NCI-H1436 (cell line): ENCODE results near the gene CACNB2.

ENCODE experiments used
- DNase-seq: peaks from one replicate; lab custom pipeline; 2025; lab: John Stamatoyannopoulos, UW

CACNB2 gene

GRCh38 chr10:18140149-18140956 lies at the start of gene CACNB2:
Gene CACNB2 (plus strand): TSS chr10:18140424.
- no peak for DNase-seq

GRCh38 chr10:18094332-18094731 lies 45.9 kb upstream of the CACNB2 start:
- DNase-seq, result no peak

DNA sequence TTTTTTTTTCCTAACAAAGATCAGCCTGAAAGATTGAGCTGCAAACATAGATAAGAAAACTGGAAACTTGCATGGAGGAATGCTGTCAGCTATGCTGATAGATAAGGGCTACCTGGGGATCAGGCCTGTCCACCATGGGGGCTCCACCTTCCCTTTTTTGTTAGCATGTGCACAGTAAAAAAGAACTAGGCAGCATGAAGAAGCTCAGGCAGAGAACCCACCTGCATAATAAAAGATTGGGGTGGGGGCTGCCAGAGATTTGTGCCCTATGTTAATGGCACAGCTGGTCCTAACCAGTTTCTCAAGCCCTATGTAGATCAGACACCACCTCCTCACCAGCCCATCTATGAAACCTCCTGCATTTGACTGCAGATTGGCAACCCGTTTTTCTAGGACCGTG lies 45.4 kb upstream of the CACNB2 start:
- DNase-seq, result no peak

DNA sequence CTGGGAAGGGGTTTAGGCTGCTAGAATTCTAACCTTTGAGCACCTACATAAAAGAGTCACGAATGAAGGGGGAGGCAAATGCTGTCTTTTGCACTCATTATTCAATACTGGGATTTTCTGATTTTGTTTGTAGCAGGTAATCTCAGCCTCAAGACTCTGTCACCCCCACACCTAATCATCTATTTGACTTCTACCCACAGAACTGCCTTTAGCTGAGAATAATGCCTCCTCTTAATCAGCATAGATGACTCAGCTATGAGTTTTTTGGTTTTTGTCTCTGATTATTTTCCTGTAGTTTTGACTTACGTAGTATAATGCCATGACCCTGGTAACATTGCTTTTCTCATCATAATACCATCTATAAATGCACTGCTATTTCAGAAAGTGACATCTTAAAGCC lies 42.7 kb upstream of the CACNB2 start:
- DNase-seq, result no peak

GRCh38 chr10:18098201-18098600 lies 42.0 kb upstream of the CACNB2 start:
- DNase-seq, result no peak

DNA sequence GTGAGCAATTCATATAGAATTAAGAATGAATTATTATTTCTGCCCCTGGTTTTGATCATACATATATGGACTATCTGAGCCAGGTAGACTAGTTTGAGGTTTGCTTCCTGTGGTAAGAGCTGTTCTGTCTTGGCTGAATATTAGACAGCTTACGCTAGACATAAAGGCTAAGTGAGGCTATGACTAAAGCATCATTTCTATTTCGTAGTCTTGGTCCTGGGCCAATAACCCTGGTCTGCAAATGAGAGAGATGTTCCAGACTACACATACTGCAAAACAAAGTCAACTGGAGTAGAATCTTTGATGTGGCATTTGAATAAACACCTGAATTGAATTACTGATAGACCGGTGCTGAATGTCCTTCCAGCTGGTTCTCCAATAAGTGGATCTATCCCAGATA lies 40.8 kb upstream of the CACNB2 start:
- no peak for DNase-seq

GRCh38 chr10:18100669-18101068 lies 39.6 kb upstream of the CACNB2 start:
- DNase-seq, result no peak

GRCh38 chr10:18102404-18102803 lies 37.8 kb upstream of the CACNB2 start:
- DNase-seq, result no peak

GRCh38 chr10:18104223-18104872 lies 35.9 kb upstream of the CACNB2 start:
- DNase-seq, result no peak

DNA sequence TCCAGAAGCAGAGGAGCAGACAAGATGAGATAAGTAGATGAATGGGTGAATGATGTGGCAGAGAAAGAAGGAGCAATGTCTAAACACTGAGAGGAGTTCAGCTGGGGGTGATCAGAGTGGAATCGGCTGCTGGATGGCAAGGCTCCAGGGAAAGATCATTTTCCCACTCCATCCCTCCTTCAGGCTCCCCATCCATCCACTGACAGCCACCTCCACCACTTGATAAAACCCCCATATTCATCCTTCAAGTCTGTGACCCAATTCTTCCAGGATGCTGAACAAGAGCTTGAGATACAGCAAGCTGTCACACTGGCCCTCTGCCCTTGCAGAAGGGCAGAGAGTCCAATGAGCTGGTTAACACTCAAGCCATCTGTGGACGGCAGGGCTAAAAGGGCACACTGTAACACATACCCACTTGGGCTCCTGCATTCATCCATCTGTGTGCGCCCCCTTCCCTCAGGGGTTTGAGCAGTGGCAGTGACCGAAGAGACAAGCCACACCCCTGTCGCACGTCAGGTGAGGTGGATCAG lies 30.8 kb upstream of the CACNB2 start:
- DNase-seq, result no peak

GRCh38 chr10:18113881-18114280 lies 26.3 kb upstream of the CACNB2 start:
- DNase-seq, result no peak

DNA sequence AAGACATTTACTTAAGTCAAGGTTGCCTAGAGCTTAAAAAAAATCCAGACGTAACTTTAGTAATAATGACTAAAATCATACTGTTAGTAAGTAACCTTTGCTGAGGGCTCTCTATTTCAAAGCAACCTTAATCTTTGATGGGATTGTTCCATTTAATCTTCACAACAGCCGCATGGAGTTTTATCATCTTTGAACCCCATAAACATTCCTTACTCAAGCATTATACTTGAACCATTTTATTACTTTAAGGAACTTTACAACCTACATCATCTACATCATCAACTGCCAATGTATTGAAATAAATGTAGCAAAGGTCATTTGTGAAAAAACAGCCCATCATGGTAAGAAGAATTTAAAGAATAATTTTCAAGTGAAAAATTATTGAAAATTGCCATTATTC lies 22.9 kb upstream of the CACNB2 start:
- DNase-seq, result no peak

DNA sequence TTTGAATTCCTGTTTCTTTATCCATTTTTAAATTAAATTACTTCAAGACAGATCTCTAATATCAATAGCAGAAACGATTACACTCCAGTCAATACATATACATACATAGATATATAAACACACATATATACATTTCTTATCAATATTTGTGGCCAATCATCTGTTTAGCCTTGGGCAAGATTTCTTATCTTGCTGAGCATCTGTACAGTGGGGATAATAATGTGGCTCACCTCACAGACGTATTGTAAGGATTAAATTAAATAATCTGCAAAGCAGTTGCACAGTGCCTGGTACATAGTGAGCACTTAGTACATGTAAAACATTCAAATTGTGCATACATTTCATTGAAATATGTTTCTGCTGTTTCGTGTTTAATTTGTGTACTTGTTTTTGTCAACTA lies 17.5 kb upstream of the CACNB2 start:
- DNase-seq, result no peak

DNA sequence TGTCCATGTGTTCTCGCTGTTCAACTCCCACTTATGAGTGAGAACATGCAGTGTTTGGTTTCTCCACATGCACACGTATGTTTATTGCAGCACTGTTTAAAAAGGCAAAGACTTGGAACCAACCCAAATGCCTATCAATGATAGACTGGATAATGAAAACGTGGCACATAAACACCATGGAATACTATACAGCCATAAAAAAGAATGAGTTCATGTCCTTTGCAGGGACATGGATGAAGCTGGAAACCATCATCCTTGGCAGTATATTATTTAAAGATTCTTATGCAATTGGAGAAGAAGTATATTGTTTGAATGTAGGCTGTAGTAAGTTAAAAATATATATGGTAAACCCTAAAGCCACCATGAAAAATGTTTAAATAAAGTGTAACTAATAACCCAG lies 7.2 kb upstream of the CACNB2 start:
- DNase-seq, result no peak

DNA sequence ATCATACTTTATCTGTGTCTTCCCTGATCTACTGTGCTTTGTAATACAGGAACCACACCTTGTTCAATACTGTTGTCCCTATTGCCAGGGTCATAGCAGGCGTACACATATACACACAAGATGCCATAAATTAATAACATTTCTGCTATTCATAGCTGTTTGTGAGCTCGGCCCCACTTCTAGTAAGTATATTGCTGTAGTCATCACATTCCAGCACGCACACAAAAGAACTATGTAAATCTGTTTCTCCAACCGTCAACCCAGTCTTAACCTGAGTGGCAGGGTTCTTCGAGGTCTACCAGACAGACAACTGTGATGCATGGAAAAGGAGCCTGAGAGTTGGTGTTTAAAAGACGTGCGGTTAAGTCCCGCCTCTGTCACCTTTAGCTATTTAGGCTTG lies 5.7 kb upstream of the CACNB2 start:
- no peak for DNase-seq

DNA sequence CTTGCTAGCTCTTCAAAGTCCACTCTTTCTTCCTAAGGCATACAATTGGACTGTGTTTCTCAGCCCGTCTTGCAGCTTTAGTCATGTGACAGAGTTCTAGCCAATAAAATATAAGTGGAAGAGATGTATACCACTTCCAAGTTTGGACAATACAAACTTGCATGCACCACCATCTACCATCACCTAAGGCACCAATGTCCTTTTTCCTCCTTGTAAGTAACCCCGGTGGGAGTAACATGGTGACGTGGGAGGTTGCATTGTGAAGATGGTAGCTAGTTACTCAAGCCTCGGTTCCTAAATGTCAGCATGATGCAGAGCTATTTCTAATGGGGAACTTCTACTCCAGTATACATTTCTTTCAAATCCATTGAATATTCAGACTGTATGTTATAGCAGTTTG lies 5.3 kb upstream of the CACNB2 start:
- no peak for DNase-seq

- no peak for DNase-seq
Measured at GRCh38 chr10:18136073-18136791, 4.0 kb upstream of the CACNB2 start.

- no peak for DNase-seq
Measured at GRCh38 chr10:18137111-18137510, 3.1 kb upstream of the CACNB2 start.

DNA sequence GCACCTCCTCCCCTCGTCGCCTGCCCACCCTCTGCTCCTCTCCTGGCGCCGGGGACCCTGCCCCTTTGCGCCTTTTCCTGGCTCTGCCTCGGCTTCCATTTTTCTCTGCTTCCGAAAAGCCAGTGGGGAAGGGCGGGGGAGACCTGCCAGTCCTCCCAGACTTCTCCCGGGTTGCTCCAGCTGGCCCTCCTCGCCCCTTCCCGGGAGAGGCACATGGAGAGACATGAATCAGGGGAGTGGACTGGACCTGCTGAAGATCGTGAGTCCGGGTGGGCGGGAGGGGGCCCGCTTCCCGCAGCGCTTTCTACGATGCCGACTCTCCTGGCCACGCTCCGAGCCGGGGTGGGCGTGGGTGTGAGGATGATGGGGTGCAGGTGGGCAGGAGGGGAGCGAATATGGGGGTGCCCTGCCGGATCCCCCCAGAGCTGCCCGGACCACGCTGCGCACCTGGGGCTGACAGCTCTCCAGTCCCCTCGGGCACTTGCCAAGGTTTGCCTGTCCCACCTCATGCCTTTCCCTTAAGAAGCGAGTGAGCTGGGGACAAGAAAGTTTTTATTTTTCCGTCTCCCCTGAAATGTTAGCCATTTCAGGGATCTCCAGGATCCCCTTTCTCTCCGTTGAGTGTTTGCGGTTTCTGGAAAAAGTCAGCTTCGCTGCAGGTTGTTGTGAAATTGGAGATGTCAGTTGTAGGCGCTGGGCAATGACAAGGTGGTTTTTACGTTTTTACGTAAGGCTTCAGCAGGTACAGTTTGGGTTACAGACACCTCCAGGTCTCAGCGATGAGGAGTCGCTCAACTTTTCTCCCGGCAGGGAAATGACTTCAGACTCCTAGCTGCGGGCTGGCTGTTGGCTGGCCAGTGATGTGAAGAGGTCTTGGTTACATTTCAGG lies 977 bp downstream of the CACNB2 start:
- no peak for DNase-seq

GRCh38 chr10:18142151-18142550 lies 1.9 kb downstream of the CACNB2 start:
- no peak for DNase-seq

- no peak for DNase-seq
Measured at GRCh38 chr10:18144396-18144795, 4.2 kb downstream of the CACNB2 start.

DNA sequence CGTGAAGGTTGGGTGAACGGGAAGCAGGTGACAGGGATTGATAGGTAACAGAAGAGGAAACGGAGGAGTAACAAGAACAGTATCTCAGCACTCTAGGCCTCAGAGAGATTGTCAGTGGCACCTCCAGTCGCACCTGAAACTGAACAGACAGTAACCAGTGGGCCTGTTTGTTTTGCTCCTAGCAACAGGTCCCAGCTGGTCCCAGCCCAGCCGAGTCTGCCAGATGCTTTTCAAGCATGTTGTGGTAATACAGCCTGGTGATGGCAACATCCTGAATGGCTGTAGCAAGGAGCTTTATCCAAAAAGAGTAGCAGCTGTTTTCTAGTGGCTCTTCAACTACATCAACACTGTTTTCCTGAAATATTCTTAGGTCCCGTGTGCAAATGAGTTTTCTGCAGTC lies 4.7 kb downstream of the CACNB2 start:
- DNase-seq, result no peak
